KOPT-K1 (cell line): Measurements from ENCODE around the gene FOXD4L6.
"Not testable (repeated sequence)": the region's sequence is repeated elsewhere in the genome, so short reads cannot be mapped to it uniquely, and the experiment has no call there.

ENCODE experiments used
- H3K27ac ChIP-seq: fragments of 200-600 bp; sonication (generic); 2 replicates; pipeline ENCODE4 v1.5.1; 2016; ENCODE audit warnings: antibody characterized with exemption, mild to moderate bottlenecking, low read depth, low read length; ENCODE audit not compliant: poor library complexity, severe bottlenecking
- H3K36me3 ChIP-seq: fragments of 200-600 bp; sonication (generic); 2 replicates; pipeline ENCODE4 v1.5.1; 2017; ENCODE audit warnings: antibody characterized with exemption, mild to moderate bottlenecking, low read length, moderate library complexity; ENCODE audit not compliant: insufficient read depth
- H3K9me3 ChIP-seq: fragments of 200-600 bp; sonication (generic); 2 replicates; pipeline ENCODE4 v1.5.1; 2017; ENCODE audit warnings: antibody characterized with exemption, low read length, mild to moderate bottlenecking; ENCODE audit not compliant: insufficient read depth, poor library complexity, severe bottlenecking

Gene FOXD4L6

GRCh38 chr9:41109253-41109652 is 19.2 kb downstream of the FOXD4L6 start:
- H3K27ac ChIP-seq, H3K36me3 ChIP-seq, H3K9me3 ChIP-seq: not testable (repeated sequence)

- not testable (repeated sequence) for H3K9me3 ChIP-seq, H3K27ac ChIP-seq, H3K36me3 ChIP-seq
Measured at GRCh38 chr9:41108816-41109215, 19.7 kb downstream of the FOXD4L6 start.

- not testable (repeated sequence) for H3K27ac ChIP-seq, H3K9me3 ChIP-seq, H3K36me3 ChIP-seq
Measured at GRCh38 chr9:41106472-41107116, 21.9 kb downstream of the FOXD4L6 start.

- H3K9me3 ChIP-seq, H3K27ac ChIP-seq, H3K36me3 ChIP-seq: not testable (repeated sequence)
Measured at GRCh38 chr9:41105557-41106253, 22.8 kb downstream of the FOXD4L6 start.

GRCh38 chr9:41104542-41104941 is 23.9 kb downstream of the FOXD4L6 start:
- not testable (repeated sequence) for H3K9me3 ChIP-seq, H3K27ac ChIP-seq, H3K36me3 ChIP-seq

- not testable (repeated sequence) for H3K27ac ChIP-seq, H3K9me3 ChIP-seq, H3K36me3 ChIP-seq
Measured at GRCh38 chr9:41100508-41100907, 28.0 kb downstream of the FOXD4L6 start.

- H3K9me3 ChIP-seq, H3K27ac ChIP-seq, H3K36me3 ChIP-seq: not testable (repeated sequence)
Measured at GRCh38 chr9:41098759-41099158, 29.7 kb downstream of the FOXD4L6 start.

GRCh38 chr9:41095060-41095459 is 33.4 kb downstream of the FOXD4L6 start:
- not testable (repeated sequence) for H3K36me3 ChIP-seq, H3K9me3 ChIP-seq, H3K27ac ChIP-seq

- not testable (repeated sequence) for H3K9me3 ChIP-seq, H3K27ac ChIP-seq, H3K36me3 ChIP-seq
Measured at GRCh38 chr9:41094010-41094773, 34.3 kb downstream of the FOXD4L6 start.

GRCh38 chr9:41090922-41091321 is 37.6 kb downstream of the FOXD4L6 start:
- not testable (repeated sequence) for H3K27ac ChIP-seq, H3K9me3 ChIP-seq, H3K36me3 ChIP-seq

GRCh38 chr9:41090386-41090785 is 38.1 kb downstream of the FOXD4L6 start:
- H3K27ac ChIP-seq, H3K36me3 ChIP-seq, H3K9me3 ChIP-seq: not testable (repeated sequence)

- not testable (repeated sequence) for H3K27ac ChIP-seq, H3K9me3 ChIP-seq, H3K36me3 ChIP-seq
Measured at GRCh38 chr9:41088450-41089059, 39.9 kb downstream of the FOXD4L6 start.

GRCh38 chr9:41087929-41088328 is 40.6 kb downstream of the FOXD4L6 start:
- H3K36me3 ChIP-seq, H3K9me3 ChIP-seq, H3K27ac ChIP-seq: not testable (repeated sequence)

- not testable (repeated sequence) for H3K9me3 ChIP-seq, H3K27ac ChIP-seq, H3K36me3 ChIP-seq
Measured at GRCh38 chr9:41087157-41087780, 41.2 kb downstream of the FOXD4L6 start.

- H3K36me3 ChIP-seq, H3K27ac ChIP-seq, H3K9me3 ChIP-seq: not testable (repeated sequence)
Measured at GRCh38 chr9:41086685-41087084, 41.8 kb downstream of the FOXD4L6 start.
